A549 (cell line): Measurements from ENCODE around the gene PDYN.

ENCODE experiments used
- CEBPB ChIP-seq, 2 experiments: fragments of >200 bp in 1 of 2; sonication (Bioruptor Twin) in 1 of 2; formaldehyde crosslinking in 1 of 2; IDR thresholded peaks; 2 replicates each; pipeline ENCODE4 v1.6.1; 2012 to 2016
- CTCF ChIP-seq: fragments of >200 bp; sonication (Bioruptor Twin); formaldehyde crosslinking; IDR thresholded peaks from 3 replicates; pipeline ENCODE4 v1.5.1; 2016
- EP300 ChIP-seq, 2 experiments: fragments of >200 bp; sonication (Bioruptor Twin); formaldehyde crosslinking; IDR thresholded peaks; 2 replicates in 1 of 2; 3 replicates in 1 of 2; pipeline ENCODE4 v1.6.1; 2016 to 2017
- JUN ChIP-seq, 2 experiments: fragments of >200 bp; sonication (Bioruptor Twin); formaldehyde crosslinking; IDR thresholded peaks; 2 replicates in 1 of 2; 3 replicates in 1 of 2; pipeline ENCODE4 v1.6.1; 2016 to 2017
- JUNB ChIP-seq: fragments of >200 bp; sonication (Bioruptor Twin); formaldehyde crosslinking; IDR thresholded peaks from 2 replicates; pipeline ENCODE4 v1.6.1; 2016
- MAFK ChIP-seq: fragments of 450-650 bp; IDR thresholded peaks from 2 replicates; pipeline ENCODE4 v1.6.1; 2014; ENCODE audit not compliant: partially characterized antibody
- MAZ ChIP-seq: fragments of 150-350 bp; IDR thresholded peaks from 2 replicates; pipeline ENCODE4 v1.6.1; 2014; ENCODE audit warnings: antibody characterized with exemption, low read depth, low read length, borderline replicate concordance
- NR3C1 ChIP-seq: fragments of >200 bp; sonication (Bioruptor Twin); formaldehyde crosslinking; IDR thresholded peaks from 3 replicates; pipeline ENCODE4 v1.6.1; 2017
- POLR2AphosphoS2 ChIP-seq: conservative IDR thresholded peaks from 2 replicates; pipeline ENCODE4 v1.6.1; 2012; ENCODE audit warnings: low read length, improper control_type of control experiment, inconsistent platforms
- RCOR1 ChIP-seq: fragments of 150-350 bp; IDR thresholded peaks from 2 replicates; pipeline ENCODE4 v1.6.1; 2014; ENCODE audit warnings: antibody characterized with exemption, low read length, low read depth
- RFX5 ChIP-seq: fragments of 450-650 bp; IDR thresholded peaks from 2 replicates; pipeline ENCODE4 v1.7.1; 2014; ENCODE audit warnings: antibody characterized with exemption, mild to moderate bottlenecking, moderate library complexity
- TP53 ChIP-seq: fragments of 250-450 bp; sonication (Bioruptor Pico); IDR thresholded peaks from 2 replicates; pipeline ENCODE4 v1.5.0; 2021; ENCODE audit warnings: mild to moderate bottlenecking, moderate library complexity
- ZFP36 ChIP-seq: fragments of 450-650 bp; IDR thresholded peaks from 2 replicates; pipeline ENCODE4 v1.6.1; 2014; ENCODE audit warnings: borderline replicate concordance; ENCODE audit not compliant: partially characterized antibody
- TF ChIP-seq, protein P1 (sequence below): fragments of 200-600 bp; sonication (generic); IDR thresholded peaks from 2 replicates; pipeline ENCODE4 v1.6.1; 2016; ENCODE audit warnings: antibody characterized with exemption, mild to moderate bottlenecking, moderate library complexity

DNA sequence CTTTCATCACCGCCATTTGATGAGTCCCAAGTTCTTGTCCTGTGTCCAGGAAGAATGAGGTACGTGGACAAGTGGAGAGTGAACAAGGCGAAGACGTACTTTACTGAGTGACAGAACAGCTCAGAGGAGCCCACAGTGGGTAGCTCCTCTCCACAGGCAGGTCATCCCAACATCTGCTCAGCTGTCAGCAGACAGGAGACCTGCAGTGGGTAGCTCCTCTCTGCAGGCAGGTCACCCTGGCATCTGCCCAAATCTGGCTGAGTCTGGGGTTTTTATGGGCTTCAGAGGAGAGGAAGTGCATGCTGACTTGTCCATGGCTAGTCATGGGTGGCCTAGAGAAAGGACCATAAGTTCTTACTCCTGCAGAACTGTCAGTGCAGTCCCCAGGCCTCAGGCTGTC is 32.7 kb upstream of the PDYN start:
- TF ChIP-seq CEBPB (IDR thresholded peaks at IDR 0.05) (no peak), NR3C1 (no peak), CTCF (no peak), JUN (IDR thresholded peaks at IDR 0.05) (no peak), JUNB (no peak), ZFP36 (no peak), TP53 (CRISPR knock-in tag) (no peak), MAZ (no peak), RCOR1 (no peak), EP300 (IDR thresholded peaks at IDR 0.05) (no peak), RFX5 (no peak), MAFK (no peak), POLR2AphosphoS2 (no peak)
- TF ChIP-seq, protein P1, sequence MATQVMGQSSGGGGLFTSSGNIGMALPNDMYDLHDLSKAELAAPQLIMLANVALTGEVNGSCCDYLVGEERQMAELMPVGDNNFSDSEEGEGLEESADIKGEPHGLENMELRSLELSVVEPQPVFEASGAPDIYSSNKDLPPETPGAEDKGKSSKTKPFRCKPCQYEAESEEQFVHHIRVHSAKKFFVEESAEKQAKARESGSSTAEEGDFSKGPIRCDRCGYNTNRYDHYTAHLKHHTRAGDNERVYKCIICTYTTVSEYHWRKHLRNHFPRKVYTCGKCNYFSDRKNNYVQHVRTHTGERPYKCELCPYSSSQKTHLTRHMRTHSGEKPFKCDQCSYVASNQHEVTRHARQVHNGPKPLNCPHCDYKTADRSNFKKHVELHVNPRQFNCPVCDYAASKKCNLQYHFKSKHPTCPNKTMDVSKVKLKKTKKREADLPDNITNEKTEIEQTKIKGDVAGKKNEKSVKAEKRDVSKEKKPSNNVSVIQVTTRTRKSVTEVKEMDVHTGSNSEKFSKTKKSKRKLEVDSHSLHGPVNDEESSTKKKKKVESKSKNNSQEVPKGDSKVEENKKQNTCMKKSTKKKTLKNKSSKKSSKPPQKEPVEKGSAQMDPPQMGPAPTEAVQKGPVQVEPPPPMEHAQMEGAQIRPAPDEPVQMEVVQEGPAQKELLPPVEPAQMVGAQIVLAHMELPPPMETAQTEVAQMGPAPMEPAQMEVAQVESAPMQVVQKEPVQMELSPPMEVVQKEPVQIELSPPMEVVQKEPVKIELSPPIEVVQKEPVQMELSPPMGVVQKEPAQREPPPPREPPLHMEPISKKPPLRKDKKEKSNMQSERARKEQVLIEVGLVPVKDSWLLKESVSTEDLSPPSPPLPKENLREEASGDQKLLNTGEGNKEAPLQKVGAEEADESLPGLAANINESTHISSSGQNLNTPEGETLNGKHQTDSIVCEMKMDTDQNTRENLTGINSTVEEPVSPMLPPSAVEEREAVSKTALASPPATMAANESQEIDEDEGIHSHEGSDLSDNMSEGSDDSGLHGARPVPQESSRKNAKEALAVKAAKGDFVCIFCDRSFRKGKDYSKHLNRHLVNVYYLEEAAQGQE, result no peak
